Measurements from ENCODE around the gene CCNL2. TPM values are rescaled to one million over a fixed set of nuclear protein-coding genes. Genes with fewer than 3 reads are reported as not detected.

The CCNL2 gene
- total and polyA plus RNA-seq, 2 of the 13 experiments (the other 11 are each of a cell fraction or from before 2014, with no cell fraction given) = 105 to 340 TPM

GRCh38 chr1:1419813-1420653 is 20.9 kb upstream of the CCNL2 start (continued):
- TF ChIP-seq, protein P1, sequence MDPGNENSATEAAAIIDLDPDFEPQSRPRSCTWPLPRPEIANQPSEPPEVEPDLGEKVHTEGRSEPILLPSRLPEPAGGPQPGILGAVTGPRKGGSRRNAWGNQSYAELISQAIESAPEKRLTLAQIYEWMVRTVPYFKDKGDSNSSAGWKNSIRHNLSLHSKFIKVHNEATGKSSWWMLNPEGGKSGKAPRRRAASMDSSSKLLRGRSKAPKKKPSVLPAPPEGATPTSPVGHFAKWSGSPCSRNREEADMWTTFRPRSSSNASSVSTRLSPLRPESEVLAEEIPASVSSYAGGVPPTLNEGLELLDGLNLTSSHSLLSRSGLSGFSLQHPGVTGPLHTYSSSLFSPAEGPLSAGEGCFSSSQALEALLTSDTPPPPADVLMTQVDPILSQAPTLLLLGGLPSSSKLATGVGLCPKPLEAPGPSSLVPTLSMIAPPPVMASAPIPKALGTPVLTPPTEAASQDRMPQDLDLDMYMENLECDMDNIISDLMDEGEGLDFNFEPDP (CRISPR knock-in tag; conservative IDR thresholded peaks at IDR 0.05) = 0 out of 2 replicates have a peak, but pooled peaks have one; percentile 49
- TF ChIP-seq SMARCE1 (IDR thresholded peaks at IDR 0.05; ENCODE audit: borderline replicate concordance) (no peak), ZFY (CRISPR knock-in tag; IDR thresholded peaks at IDR 0.05) (peak; percentile 50; the same call in 1 of the 2 replicates), MEIS2 (CRISPR knock-in tag; IDR thresholded peaks at IDR 0.05) (no peak), AGO2 (optimal IDR thresholded peaks at IDR 0.05; ENCODE audit: low read depth, low read length) (peak; percentile 21), YY1 (IDR thresholded peaks at IDR 0.05; ENCODE audit: insufficient read depth, insufficient replicate concordance, low read depth, low read length) (peak; percentile 11), ZFX (CRISPR knock-in tag; IDR thresholded peaks at IDR 0.05; ENCODE audit: low read depth) (peak; percentile 33; the same call in 1 of the 2 replicates), ZIK1 (CRISPR knock-in tag; IDR thresholded peaks at IDR 0.05; ENCODE audit: borderline replicate concordance, low read depth) (no peak), ZNF687 (CRISPR knock-in tag; IDR thresholded peaks at IDR 0.05) (peak; percentile 43; the same call in 1 of the 2 replicates), GLI4 (CRISPR knock-in tag; IDR thresholded peaks at IDR 0.05; ENCODE audit: borderline replicate concordance) (no peak)
- TF ChIP-seq, protein P2, sequence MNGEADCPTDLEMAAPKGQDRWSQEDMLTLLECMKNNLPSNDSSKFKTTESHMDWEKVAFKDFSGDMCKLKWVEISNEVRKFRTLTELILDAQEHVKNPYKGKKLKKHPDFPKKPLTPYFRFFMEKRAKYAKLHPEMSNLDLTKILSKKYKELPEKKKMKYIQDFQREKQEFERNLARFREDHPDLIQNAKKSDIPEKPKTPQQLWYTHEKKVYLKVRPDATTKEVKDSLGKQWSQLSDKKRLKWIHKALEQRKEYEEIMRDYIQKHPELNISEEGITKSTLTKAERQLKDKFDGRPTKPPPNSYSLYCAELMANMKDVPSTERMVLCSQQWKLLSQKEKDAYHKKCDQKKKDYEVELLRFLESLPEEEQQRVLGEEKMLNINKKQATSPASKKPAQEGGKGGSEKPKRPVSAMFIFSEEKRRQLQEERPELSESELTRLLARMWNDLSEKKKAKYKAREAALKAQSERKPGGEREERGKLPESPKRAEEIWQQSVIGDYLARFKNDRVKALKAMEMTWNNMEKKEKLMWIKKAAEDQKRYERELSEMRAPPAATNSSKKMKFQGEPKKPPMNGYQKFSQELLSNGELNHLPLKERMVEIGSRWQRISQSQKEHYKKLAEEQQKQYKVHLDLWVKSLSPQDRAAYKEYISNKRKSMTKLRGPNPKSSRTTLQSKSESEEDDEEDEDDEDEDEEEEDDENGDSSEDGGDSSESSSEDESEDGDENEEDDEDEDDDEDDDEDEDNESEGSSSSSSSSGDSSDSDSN (CRISPR knock-in tag; IDR thresholded peaks at IDR 0.05) = peak; percentile 36; the same call in 1 of the 2 replicates
